Cardiac muscle cell (in vitro differentiated cells and primary cell): ENCODE results near the gene NRL. TPM values are rescaled to one million over a fixed set of nuclear protein-coding genes. Genes with fewer than 3 reads are reported as not detected.
"Not testable (repeated sequence)": the region's sequence is repeated elsewhere in the genome, so short reads cannot be mapped to it uniquely, and the experiment has no call there.

Experiments
- DNase-seq, 2 donors: peaks; one replicate each; pipeline versions ENCODE4 v3.0.0 to v3.0.0-alpha.2; 2010 to 2017; ENCODE audit warnings: low read depth in 1 of 2, low spot score in 1 of 2
- H3K27ac ChIP-seq: fragments of 200-600 bp; sonication (generic); 2 replicates; pipeline ENCODE4 v1.5.1; 2016
- H3K27me3 ChIP-seq: fragments of 200-600 bp; sonication (generic); 2 replicates; pipeline ENCODE4 v1.6.0; 2016; ENCODE audit warnings: control low read depth
- H3K36me3 ChIP-seq: fragments of 200-600 bp; sonication (generic); 2 replicates; pipeline ENCODE4 v1.5.1; 2016; ENCODE audit warnings: control low read depth
- H3K4me1 ChIP-seq: fragments of 200-600 bp; sonication (generic); 2 replicates; pipeline ENCODE4 v1.8.1; 2017; ENCODE audit warnings: low read depth, mild to moderate bottlenecking, mixed run types
- H3K4me3 ChIP-seq: fragments of 200-600 bp; sonication (generic); 2 replicates; pipeline ENCODE4 v1.5.1; 2016; ENCODE audit warnings: mild to moderate bottlenecking
- H3K9me3 ChIP-seq: fragments of 200-600 bp; sonication (generic); 2 replicates; pipeline ENCODE4 v1.5.1; 2017; ENCODE audit warnings: low read depth, mild to moderate bottlenecking, control low read depth
- CTCF ChIP-seq: IDR thresholded peaks from 2 replicates; pipeline ENCODE4 v1.5.1; 2012; ENCODE audit warnings: low read depth, mild to moderate bottlenecking, low read length
- polyA plus RNA-seq: library from polyadenylated mRNA; unstranded; fragments of >200 nt; fragmentation: Nextera tagmentation; extraction: Ambion mirVana; gene quantifications from 2 replicates; pipeline ENCODE4 v1.2.1, GENCODE V29; 2016
- total RNA-seq: library from RNA; depleted of rRNA; stranded (reverse); fragments of >200 nt; gene quantifications from 2 replicates; pipeline ENCODE4 v1.2.3, GENCODE V29; 2016

The NRL gene
- total and polyA plus RNA-seq, 2 experiments from 2014 or later: 4.2 to 5.1 TPM

GRCh38 chr14:24106672-24107271, 8.0 kb downstream of the NRL start:
- Histone ChIP-seq H3K4me3 (no peak overlapping the region), H3K9me3 (no peaks in the 10 kb centered on the region), H3K4me1 (no peaks in the 10 kb centered on the region), H3K27ac (no peak overlapping the region), H3K27me3 (no peaks in the 10 kb centered on the region), H3K36me3 (no peaks in the 10 kb centered on the region)
- TF ChIP-seq CTCF: no peak
- DNase-seq: no peak

GRCh38 chr14:24105609-24106239, 9.0 kb downstream of the NRL start:
- not testable (repeated sequence) for DNase-seq, H3K27ac ChIP-seq, H3K4me1 ChIP-seq, H3K9me3 ChIP-seq, H3K27me3 ChIP-seq, H3K4me3 ChIP-seq, H3K36me3 ChIP-seq

- no peak for TF ChIP-seq CTCF
- Histone ChIP-seq H3K27ac (no peak overlapping the region), H3K27me3 (no peaks in the 10 kb centered on the region), H3K4me3 (no peak overlapping the region), H3K4me1 (no peaks in the 10 kb centered on the region), H3K9me3 (no peaks in the 10 kb centered on the region), H3K36me3 (no peaks in the 10 kb centered on the region)
- DNase-seq: no peak
Observed at GRCh38 chr14:24103451-24103850, 11.3 kb downstream of the NRL start.

GRCh38 chr14:24102357-24103048, 12.2 kb downstream of the NRL start:
- H3K4me1 ChIP-seq: no peaks in the 10 kb centered on the region
- H3K4me3 ChIP-seq: no peak overlapping the region
- no peak for TF ChIP-seq CTCF
- H3K36me3 ChIP-seq: no peaks in the 10 kb centered on the region
- DNase-seq: no peak
- no peaks in the 10 kb centered on the region for H3K9me3 ChIP-seq
- H3K27ac ChIP-seq: no peak overlapping the region
- no peaks in the 10 kb centered on the region for H3K27me3 ChIP-seq

- H3K36me3 ChIP-seq: no peaks in the 10 kb centered on the region
- H3K4me3 ChIP-seq: no peak overlapping the region
- no peak overlapping the region for H3K27ac ChIP-seq
- no peak for TF ChIP-seq CTCF
- H3K27me3 ChIP-seq: no peaks in the 10 kb centered on the region
- no peaks in the 10 kb centered on the region for H3K9me3 ChIP-seq
- no peaks in the 10 kb centered on the region for H3K4me1 ChIP-seq
- no peak for DNase-seq
Observed at GRCh38 chr14:24100982-24101494, 13.7 kb downstream of the NRL start.
